ENCODE measurements around the gene HYKK. TPM values are rescaled to one million over a fixed set of nuclear protein-coding genes. Genes with fewer than 3 reads are reported as not detected.
"Not testable (repeated sequence)": the region's sequence is repeated elsewhere in the genome, so short reads cannot be mapped to it uniquely, and the experiment has no call there.

HYKK gene
- polyA plus RNA-seq, 12 donors, result 1.2 to 3.7 (median 2.1) TPM; not detected in 2

DNA sequence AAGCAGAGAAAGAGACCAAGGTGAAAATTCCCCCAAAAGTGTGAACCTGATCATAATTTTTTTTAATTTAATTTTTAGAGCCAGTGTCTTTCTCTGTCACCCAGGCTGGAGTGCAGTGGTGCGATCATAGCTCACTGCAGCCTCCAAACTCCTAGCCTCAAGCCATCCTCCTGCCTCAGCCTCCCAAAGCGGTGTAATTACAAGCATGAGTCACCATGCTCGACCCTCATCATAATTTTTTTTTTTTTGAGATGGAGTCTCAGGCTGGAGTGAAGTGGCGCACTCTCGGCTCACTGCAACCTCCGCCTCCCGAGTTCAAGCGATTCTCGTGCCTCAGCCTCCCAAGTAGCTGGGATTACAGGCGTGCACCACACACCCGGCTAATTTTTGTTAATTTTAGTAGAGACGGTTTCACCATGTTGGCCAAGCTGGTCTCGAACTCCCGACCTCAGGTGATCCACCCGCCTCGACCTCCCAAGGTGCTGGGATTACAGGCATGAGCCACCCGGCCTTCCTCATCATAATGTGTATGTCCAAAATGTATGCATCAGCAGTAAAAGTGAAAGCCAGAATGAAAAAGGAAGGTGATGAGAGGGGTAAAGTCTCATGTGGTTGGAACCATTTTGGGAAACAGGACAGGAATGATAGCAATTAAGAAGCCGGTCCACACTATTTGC is 32.2 kb downstream of the HYKK start:
- DNase-seq, result not testable (repeated sequence)

DNA sequence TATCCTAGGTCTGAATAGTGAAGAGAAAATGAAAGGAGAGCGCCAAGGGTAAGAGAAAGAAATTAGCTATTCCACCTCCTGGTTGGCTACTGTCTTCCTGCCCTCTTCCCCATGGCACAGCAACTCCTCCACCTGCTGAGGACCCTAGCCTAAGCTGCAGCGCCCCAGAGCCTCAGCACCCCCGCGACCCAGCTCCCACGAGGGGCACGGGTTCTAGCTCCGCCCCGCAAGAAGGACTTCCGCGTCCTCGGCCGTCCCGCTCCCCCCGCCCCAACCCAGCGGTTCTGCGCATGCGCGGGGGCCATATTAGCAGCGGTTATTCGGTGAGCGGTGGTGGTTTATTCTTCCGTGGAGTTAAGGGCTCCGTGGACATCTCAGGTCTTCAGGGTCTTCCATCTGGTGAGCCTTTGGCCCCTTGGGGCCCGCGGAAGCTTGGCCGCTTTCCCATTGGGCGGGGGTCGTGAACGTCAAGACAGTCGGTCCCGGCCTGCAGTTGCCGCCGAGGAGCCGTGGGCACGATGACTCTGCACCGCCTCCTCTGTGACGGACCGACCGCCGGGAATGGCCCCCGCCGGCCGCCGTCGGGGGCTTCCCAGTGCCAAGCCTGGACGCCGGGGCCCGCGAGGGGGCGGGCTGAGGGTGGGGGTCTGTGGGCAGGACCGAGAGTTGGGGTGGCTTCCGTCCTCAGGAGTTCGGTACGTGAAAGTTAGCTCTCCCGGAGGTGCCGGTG is 32.9 kb downstream of the HYKK start, which contains the start of gene PSMA4:
Gene PSMA4 (plus strand): TSS at position 304 of the 730 bp plus-strand sequence. CDS start 1,484 bp downstream, outside the sequence.
- peak; percentile 95 for DNase-seq

DNA sequence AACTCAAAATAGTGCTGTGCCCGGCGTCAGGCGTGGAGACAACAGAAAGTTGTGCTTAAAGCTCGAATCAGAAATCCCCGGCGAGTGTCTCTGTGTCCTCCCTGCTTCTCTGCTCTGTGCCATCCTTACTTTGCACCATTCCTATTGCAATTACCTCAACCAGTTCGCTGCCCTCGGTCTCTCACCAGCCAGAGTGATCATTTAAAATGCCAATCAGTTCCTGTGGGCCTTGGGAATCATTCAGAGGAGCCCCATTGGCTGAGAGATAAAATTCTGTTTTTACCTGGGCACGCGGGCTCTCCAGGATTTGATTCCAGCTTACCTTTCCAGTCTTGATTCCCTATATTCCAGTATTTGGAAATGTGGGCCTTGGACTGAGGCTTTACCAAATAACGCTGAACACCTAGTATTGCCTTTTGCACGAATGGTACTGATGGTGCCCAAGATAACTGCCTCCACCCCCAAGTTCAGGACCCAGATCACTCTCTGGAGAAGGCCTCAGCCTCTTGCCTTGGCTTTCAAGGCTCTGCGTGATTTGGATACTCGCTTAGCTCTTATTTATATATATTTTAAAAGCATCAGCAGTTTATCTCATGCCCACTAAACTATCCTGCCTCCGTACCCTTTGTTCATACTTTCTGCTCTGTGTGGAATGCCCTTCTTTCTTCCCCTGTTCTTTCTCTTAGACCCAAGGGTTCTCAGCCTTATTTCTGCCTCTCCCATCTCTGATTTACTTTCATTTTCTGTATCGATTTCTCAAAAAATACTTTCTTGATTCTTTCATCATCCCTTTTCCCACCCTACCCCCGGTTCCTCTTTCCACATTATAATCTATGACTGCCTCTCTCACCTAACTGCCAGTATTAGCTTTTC is 33.7 kb downstream of the HYKK start:
- DNase-seq, result no peak

DNA sequence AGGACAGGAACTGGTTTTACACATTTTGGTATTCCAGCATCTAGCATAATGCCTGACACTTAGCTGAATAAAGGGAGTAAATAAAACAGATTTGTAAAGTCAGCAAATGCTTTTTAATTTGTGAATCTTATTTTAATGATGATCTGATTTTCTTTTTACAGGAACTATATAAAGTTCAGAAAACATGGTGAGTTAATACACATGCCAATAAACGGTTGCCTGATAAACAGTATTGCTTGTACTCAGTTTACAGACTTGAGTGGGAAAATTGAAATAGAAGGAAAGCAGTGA is 34.3 kb downstream of the HYKK start:
- DNase-seq, result no peak

DNA sequence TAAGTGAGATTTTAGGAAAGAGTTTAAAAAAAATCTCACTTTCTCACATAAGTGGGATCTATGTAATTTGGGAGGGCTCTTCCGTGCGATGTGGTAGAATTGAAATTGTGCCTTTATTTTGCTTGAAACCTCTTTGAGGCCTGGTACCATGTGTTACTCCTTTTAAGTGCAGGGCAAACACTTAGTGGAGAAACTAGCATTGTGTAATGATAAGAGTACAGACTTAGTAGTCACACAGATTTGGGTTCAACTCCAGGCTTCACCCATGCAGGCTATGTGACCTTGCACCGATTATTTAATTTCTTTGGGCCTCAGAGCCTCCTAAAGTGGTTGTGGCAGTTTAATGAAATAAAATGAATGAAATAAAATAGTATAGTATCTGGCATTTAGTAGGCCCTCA is 35.3 kb downstream of the HYKK start:
- no peak for DNase-seq

DNA sequence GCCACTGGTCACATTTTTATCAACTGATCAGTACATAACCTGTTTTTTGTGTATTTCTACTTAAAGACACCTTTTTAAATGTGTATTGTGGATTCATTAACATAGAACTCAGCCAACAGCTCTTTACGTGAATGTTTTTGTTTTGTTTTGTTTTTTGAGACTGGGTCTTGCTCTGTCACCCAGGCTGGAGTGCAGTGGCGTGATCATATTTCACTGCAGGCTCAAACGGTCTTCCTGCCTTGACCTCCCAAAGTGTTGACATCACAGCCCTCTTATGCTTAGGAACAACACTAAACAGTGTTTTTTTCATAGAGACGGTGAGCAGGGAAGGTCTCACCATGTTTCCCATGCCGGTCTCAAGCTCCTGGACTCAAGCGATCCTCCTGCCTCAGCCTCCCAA is 42.8 kb downstream of the HYKK start:
- DNase-seq, result no peak

DNA sequence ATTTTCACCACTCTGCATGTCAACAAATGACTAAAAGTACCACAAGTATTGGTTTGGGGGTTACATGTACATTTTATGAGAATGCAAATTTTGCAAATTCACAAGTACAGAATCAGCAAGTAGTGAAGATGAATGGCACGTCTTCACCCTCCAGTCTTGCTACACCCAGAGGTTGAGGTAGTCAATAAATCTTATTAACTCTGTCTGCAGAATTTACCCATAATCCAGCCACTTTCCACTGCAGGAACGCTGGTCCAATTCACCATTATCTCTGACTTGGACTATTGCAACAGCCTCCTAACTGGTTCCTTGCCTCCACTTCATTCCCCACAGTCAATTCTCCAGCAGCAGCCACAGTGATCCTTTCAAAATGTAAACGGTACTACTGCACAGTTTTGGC is 43.4 kb downstream of the HYKK start:
- DNase-seq, result no peak

DNA sequence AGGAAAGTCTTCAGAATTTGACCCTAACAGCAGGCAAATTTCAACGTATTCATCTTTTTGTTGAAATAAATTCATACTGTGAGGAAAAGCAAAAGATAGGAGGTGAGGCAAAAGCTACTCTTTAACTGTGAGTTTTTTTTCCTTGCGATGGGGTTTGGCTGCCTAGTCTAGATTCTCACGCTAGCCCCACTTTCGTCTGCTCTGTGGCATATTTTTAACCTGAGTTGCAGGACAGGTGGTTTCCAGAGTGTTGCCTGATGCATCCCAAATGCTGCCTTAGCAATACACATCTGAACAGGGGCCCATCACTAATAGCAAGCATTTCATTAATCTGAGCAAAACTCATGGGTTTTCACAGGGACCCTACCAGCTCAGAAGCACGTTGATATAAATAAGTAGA is 44.5 kb downstream of the HYKK start:
- DNase-seq, result no peak

DNA sequence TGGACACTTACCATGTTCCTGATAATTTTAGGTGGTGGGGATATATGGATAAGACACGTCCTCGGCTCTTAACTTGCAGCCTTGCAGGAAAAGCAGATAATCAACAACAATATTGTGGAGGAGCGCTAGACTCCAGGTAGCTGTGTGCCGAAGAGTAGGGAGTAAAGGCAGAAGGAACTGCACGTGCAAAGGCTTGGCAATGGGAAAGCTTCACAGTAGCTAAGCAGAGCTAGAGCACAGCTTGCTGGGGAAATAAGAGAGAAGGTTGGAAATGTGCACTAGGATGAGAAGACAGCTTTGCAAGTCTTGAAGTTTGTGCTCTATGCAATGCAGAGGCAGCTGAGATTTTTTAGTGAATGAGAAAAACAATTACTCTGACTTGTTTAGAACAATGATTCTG is 45.2 kb downstream of the HYKK start:
- no peak for DNase-seq

DNA sequence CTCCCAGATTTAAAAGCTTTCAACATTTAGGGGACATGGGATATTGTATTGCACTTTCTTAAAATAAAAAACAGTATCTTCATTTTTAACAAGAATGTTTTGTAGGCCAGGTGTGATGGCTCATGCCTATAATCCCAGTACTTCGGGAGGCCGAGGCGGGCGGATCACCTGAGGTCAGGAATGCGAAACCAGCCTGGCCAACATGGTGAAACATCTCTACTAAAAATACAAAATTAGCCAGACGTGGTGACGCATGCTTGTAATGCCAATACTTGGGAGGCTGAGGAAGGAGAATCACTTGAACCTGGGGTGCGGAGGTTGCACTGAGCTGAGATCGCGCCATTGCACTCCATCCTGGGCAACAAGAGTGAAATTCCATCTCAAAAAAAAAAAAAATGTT is 52.8 kb downstream of the HYKK start:
- not testable (repeated sequence) for DNase-seq

DNA sequence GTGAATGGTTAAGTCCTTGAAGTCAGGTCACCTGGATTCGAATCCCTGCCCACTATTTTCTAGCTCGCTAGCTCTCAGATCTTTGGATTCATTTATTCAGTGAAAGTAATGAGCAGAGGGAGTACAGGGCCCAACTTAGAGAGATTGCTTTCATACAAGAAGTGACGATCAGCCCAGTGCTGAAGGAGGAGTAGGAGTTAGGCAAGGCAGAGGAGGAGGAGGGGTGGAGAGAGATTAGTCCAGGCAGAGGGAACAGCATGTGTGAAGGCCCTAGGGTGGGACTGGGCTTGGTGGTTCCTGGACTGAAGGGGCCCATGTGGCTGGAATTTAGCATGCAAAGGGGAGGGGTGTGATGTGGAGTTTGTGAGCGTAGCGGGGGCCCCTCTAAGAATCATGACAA is 54.1 kb downstream of the HYKK start:
- DNase-seq, result no peak

DNA sequence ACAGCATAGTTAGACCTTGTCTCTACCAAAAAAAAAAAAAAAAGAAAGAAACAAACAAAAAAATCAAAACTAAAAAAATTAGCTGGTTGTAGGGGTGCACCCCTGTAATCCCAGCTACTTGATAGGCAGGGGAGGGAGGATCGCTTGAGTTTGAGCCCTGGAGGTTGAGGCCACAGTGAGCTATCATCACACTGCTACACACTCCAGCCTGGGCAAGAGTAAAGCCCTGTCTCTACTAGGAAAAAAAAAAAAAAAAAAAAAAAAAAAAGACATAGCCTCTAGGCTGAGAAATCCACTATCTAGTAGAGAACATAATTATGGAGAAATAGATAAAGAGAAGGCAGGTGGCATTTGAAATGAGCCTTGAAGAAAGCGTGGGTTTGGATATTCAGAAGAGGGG is 55.7 kb downstream of the HYKK start:
- DNase-seq, result no peak

DNA sequence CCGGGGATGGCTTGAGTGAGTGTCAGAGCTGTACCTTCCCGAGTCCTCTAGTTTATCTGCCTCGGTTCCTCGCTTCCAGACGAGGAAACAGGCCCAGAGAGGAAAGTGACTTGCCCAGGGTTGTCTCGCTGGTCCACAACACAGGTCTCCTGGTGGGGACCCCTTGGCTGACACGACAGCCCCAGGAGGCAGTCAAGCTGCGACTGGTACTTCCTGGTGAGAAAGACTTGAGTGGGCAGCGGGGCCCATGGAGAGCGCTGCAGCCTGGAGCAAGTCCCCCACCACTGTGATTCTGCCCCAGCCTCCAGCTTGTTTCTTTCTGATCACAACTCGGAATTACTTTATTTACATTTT is 57.3 kb downstream of the HYKK start:
- DNase-seq, result no peak

DNA sequence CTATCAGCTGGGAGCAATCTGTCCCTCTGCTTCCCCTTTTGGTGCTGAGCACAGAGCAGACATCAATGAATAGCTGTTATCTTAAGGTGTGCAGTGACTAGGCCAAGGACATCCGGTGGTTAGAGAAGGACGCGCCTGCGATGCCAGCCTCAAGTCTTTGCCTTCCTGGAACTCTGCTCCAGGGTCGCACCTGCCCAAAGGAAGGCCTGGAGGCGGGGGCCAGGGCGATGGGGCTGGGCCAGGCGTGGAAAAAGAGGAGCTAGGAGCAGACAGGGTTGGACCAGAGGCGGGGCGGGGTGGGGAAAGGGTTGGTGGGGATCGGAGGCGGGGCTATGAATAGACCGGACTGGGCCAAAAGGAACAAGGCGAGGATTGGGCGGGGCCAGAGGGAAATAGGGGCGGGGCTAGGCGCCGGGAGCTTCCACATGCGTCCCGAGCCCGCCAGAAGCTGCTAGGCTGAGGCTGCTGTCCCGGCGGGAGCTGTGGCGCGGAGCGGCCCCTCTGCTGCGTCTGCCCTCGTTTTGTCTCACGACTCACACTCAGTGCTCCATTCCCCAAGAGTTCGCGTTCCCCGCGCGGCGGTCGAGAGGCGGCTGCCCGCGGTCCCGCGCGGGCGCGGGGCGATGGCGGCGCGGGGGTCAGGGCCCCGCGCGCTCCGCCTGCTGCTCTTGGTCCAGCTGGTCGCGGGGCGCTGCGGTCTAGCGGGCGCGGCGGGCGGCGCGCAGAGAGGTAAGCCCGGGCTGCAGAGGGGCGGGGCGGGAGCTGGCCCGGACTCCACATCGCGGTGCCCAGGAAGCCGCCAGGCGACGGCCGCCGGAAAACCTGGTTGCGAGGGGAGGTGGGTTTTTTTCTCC is 57.9 kb downstream of the HYKK start, which contains the start of gene CHRNA5:
Gene CHRNA5 (plus strand): TSS at position 424 of the 854 bp plus-strand sequence. CDS start 200 bp downstream, at position 624.
- DNase-seq, result peak; percentile 69

DNA sequence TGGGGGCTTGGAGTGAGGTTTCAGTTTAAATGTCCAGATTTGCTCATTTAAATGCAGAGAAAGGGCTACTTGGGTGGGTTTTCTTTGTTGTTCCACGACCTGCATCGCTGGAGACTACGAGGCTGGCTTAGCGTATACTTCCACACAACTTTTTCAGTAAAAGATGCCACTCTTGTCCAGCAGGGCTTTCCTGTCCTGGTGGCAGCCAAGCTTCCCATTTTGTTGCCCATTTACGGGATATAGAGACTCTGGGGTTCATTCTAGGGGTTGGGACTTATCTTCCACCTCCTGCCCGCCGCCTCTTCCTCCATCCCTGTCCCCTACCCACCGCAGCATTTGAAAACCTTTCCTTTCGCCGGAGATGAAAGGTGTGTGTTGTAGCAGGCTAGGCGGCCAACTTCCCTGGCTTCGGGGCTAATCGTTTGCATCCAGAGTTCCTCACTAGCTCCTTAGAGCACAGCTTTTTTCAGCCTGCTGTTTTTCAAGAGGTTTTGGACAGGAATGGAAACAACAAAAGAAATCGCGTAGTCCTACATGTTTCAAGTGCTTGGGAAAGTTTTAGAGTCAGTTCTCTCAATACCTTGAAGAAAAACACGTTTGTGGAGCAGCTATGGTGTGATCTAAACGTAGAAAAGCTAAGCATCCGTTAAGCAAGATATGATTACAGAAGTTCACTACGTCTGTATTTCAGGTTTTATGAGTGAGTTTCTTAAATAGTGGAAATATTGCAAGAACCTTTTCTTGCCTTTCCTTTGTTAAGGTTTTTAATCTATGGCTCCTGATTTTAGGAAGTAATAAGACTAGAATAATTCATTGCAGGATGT is 58.8 kb downstream of the HYKK start:
- DNase-seq, result peak; percentile 3

DNA sequence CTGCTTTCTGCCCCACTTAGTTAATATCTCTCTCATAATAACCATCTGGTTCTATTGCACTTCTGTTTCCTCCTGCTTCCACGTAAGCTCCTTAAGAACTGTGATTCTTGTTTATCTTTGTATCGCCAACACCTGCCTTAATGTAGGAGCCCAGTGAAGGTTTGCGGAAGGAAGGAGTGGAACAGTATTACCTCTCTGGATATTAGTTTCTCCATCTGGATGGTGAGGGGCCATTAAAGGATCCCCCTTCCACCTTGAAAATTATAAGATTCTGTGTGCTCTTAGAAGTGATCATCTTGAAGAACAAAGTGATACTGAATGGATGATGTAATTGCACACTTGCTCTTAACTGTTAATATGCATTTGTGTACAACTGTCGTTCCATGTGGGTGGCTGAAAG is 60.2 kb downstream of the HYKK start:
- no peak for DNase-seq

DNA sequence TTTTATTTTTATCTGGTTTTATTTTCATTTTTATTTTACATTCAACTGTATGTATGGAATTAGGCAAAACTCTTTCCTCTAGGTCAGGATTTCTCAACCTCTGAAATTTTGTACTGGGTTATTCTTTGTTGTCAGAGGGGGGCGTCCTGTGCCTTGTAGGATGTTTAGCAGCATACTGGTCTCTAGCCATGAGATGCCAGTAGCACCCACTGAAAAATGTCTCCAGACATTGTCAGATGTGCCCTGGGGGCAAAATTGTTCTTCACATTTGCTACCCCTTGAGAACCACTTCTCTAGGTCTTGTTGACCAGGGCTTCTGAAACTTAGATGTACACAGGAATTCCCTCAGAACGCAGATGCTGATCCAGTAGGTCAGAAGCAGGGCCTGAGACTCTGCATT is 63.3 kb downstream of the HYKK start:
- no peak for DNase-seq

DNA sequence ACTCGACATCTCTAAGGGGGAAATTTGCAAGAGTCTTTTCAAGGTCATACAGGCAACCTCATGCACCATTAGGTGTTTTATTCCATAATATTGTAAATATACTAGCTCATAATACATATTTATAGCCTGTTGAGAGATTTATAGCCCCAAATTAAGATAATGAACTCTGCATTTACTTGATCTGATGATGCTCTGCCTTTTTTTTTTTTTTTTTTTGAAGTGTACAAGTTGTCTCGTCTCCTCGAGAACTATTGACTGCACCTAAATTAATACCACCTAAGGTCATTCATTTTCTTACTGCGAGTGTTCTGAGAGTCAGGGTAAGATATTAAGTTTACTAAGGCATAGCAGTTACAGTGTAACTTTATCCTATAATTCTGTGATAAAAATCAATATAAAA is 64.0 kb downstream of the HYKK start:
- DNase-seq, result no peak

DNA sequence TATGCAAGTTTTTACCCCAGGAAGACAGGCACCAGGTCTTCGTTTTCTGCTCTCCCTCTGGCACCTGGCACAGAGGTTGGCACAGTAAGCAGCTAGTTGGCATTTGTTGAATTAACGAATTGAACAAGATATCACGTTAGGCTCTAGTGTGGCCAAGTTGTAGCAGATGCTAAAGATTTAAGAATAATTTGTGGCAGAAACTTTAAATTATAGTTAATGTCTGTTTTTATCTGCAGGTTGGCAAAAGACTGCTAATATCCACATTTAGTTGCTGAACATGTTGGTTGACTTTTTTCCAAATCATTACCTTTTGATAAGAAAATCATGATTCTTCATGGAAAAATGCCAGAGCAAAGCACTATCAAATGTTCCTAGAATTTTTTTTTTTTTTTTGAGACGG is 66.0 kb downstream of the HYKK start:
- DNase-seq, result no peak

DNA sequence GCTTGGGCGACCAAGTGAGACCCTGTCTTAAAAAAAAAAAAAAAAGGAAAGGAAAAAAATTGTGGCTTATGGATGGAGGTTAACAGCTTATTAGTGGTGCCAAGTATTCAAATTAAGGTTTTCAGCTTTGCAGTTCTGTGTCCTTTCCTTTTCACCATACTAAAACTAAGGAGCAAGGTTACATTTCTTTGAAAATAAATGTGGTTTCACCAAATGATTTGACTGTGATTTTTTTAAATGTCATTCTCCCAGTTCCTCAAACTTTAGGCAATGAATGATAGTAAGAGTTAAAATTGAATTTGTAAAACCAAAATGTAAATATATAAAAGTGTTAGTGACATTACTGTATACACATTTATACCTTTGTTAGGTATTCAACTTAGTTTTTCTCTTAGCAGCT is 67.6 kb downstream of the HYKK start:
- DNase-seq, result no peak

Measured in muscle of arm (tissue), 12 donors.